ENCODE data around the gene PATJ.
"Not testable (repeated sequence)": the region's sequence is repeated elsewhere in the genome, so short reads cannot be mapped to it uniquely, and the experiment has no call there.

The PATJ gene

GRCh38 chr1:62209931-62210595, 467.8 kb downstream of the PATJ start:
- DNase-seq (ENCODE audit: low read depth, low spot score): no peak

GRCh38 chr1:62210960-62211359, 468.7 kb downstream of the PATJ start:
- DNase-seq (ENCODE audit: low read depth, low spot score): no peak

DNA sequence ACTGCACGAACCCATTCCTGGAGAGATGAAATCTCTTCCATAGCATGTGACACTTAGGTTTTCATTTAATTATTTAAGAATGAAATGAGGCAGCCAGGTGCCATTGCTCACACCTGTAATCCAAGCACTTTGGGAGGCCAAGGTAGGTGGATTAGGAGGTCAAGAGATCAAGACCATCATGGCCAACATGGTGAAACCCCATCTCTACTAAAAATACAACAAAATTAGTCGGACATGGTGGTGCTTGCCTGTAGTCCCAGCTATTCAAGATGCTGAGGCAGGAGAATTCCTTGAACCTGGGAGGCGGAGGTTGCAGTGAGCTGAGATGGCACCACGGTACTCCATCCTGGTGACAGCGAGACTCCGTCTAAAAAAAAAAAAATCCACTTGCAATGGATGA, 470.1 kb downstream of the PATJ start:
- no peak for DNase-seq (ENCODE audit: low read depth, low spot score)

- DNase-seq (ENCODE audit: low read depth, low spot score): no peak
These were observed 471.0 kb downstream of the PATJ start for GRCh38 chr1:62213075-62213914.

- no peak for DNase-seq (ENCODE audit: low read depth, low spot score)
These were observed 476.3 kb downstream of the PATJ start for GRCh38 chr1:62218604-62219003.

DNA sequence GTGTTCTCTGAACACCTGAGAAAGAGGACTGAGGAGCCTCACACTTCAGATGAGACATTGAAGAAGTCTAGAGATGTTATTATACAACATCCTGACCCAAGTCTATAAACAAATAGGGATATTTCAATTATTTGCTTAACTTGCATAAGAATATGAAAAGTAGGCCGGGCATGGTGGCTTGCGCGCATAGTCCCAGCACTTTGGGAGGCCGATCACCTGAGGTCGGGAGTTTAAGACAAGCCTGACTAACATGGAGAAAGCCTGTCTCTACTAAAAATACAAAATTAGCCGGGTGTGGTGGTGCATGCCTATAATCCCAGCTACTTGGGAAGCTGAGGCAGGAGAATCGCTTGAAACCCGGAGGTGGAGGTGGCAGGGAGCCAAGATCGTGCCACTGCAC, 478.2 kb downstream of the PATJ start:
- DNase-seq (ENCODE audit: low read depth, low spot score): not testable (repeated sequence)

DNA sequence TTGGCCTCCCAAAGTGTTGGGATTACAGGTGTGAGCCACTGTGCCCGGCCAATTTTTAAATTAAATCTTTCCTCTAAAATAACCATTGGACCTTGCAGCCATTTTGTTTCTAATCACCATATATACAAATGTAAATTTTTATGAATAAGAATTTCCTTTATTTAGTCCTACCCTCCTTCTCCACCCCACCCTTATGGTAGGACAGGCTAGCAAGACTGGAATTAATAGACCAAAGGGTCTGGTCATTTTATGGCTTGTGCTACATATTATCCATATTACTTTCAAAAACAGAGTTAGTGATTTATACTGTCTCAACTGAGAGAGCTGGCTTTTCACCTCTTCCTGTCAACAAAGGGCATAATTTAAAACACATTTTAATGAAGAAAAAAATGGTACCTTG, 478.9 kb downstream of the PATJ start:
- no peak for DNase-seq (ENCODE audit: low read depth, low spot score)

DNA sequence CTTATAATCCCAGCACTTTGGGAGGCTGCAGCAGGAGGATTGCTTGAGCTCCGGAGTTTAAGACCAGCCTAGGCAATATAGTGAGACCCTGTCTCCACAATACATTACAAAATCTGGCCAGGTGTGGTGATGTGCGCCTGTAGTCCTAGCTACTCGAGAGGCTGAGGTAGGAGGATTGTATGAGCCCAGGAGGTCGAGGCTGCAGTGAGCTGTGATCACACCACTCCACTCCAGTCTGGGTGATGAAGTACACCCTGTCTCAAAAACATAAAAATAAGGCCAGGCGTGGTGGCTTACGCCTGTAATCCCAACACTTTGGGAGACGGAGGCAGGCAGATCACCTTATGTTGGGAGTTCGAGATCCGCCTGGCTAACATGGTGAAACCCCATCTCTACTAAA, 480.0 kb downstream of the PATJ start:
- DNase-seq (ENCODE audit: low read depth, low spot score): no peak

- DNase-seq (ENCODE audit: low read depth, low spot score): no peak
These were observed 481.9 kb downstream of the PATJ start for GRCh38 chr1:62224182-62224581.

DNA sequence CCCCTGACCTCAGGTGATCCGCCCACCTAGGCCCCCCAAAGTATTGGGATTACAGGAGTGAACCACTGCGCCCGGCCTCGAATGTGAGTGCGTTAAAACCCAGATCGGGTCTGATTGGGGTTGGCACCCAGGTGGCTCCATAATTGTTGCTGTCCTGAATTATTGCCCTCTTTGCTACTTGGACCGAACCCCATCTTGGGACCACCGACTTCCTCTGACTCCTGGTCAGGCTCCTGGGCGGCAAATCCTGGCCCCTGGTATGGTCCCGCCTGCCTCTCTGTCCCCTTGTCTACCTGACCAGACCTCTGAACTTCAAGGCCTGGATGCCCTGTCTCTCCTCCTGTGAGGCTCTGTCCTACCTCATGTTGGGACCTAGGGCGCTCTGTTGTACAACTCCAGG, 485.2 kb downstream of the PATJ start:
- no peak for DNase-seq (ENCODE audit: low read depth, low spot score)
